HG02885 (cell line): Measurements from ENCODE around the gene FGR.

Source experiments
- ATAC-seq: cut with Tn5 transposase; IDR thresholded peaks from one replicate; pipeline ENCODE4 v1.9.1; 2021; ENCODE audit warnings: mild to moderate bottlenecking; ENCODE audit not compliant: unreplicated experiment, poor library complexity

FGR gene

DNA sequence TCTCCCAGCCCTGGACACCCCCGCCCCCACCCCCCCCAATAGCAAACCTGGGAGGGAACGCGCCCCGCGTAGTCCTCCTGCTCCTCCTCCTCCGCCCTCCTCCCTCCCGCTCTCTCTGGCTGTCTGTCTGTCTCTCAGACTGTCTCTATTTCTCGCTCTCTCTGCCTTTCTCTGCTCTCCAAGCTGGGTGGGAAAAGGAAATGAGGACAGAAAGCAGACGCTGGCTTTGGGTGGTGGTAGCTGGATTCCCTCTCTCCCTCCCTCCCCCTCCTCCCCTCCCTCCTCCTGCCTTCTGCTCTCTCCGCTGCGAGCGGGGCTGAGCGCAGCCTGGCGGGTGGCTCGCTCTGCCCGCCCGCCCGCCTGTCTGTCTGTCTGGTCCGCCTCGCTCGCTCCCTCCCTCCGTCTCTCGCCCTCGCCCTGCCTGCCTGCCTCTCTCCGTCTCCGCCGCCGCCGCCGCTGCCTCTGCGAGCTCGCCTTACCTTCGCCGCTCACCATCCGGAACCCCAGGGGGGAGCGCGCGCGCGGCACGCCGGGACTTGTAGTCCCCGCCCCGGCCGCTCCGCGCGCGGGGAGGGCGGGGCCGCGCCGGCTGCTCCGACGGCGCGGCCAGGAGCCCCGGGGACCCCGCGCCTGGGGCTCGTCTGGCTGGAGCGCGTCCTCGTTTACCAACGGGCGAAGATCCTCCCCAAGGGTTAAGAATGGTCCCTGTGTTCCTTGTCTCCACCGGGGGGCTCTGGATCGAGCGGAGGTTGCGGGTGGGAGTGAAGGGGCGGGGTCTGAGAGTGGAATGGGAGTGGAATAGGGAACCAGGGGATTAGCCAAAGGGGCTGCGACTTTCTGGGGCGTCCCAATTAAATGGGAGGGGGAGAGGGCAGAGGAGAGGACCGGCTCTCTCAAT, 31.1 kb downstream of the FGR start, which contains the start of gene AHDC1:
Gene AHDC1 (minus strand): TSS at position 464 of the 898 bp plus-strand sequence. CDS start 52,029 bp downstream, outside the sequence.
- peak; percentile 75 for ATAC-seq

- no peak for ATAC-seq
These were observed 31.7 kb downstream of the FGR start for GRCh38 chr1:27603309-27603680.

DNA sequence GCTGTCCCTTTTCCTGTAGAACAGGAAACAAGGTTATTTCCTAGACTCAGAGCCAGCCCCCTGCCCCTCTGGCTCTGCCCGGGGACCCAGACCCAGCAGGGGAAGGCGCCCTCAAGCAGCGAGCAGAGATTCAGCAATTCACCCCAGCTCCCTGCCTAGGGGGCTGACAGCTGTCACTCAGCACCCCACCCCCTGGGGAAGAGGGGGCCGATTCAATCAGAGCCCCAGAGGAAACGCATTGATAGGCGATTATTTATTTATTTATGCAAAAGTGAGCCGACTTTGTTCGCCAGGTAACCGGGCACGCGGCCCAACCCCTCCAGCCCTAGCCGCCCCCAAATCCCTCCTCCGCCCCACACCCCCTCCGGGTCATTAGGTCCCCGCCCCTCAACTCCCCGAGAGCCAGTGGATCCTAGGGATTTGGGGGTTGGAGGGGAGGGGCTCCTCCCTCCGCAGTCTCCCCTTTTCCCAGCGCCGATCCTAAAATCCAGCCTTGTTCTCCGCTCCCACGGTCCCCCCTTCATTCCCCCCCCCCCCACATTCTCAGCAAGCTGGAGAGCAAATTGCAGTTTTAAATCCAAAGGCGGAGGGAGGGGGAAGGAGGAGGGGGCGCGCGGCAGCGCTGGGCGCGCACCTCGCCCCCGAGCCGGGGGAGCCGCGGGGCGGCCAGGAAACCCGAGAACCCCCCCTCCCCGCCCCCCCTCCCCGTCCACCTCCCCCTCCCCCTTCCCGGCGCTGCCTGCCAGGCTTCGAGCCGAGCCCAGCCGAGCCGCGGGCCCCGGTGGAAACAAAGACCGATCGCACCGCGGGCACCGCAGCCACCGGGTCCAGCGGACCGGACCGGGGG, 32.3 kb downstream of the FGR start:
- ATAC-seq, result no peak

DNA sequence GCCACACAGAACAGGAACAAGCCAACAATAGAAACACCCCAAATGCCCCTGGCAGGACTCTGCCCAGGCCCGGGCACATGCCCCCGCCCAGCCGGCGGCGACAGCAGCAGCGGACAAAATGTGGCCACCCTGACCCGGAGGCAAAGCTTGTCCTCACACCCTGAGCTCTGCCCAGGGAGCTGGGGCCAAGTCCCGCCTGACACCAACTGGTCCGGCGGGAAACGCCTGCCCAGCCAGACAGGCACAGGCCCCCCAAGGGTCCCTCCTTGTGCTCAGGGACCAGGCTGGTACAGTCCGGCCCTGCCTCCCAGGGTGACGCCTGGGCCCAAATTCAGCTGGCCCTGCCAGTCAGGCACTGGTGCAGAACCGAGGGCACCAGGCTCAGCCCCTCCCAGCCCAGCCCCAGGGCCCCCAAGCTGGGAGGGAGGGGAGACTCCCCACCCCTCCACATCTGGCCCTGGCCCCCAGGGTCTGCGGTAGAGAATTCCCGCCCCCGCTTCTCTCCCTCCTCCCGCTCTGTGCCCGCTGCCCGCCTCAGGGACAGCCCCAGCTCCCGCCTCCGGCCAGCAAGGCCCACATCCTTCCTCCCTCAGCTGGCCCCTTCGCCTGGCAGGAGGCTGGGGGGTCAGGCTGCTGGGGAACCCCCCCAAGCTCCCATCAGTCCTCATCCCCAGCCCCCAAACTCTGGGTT, 33.1 kb downstream of the FGR start:
- no peak for ATAC-seq

GRCh38 chr1:27601321-27601770, 33.6 kb downstream of the FGR start:
- ATAC-seq, result no peak

GRCh38 chr1:27600498-27601175, 34.3 kb downstream of the FGR start:
- ATAC-seq, result no peak

GRCh38 chr1:27599605-27600497, 35.1 kb downstream of the FGR start:
- no peak for ATAC-seq

- no peak for ATAC-seq
These were observed 36.0 kb downstream of the FGR start for GRCh38 chr1:27598902-27599528.

DNA sequence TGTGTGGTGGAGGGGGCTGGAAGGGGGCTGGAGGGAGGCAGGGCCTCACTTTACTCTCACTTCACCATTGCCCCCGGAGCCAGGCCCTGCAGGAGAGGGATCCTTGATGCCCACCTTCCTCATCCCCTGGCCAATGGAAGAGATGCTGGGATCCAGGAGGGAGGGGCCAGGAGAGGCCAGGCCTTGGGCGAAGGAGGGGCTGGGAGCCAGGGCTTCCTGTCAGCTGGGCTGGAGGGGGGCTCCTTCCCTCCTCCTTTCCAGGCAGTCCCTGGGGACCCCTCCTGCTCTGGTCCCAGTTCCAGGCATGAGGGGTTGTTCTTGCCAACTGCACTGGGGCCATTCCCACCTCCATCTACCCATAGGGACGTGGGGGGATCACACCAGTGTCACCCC, 36.7 kb downstream of the FGR start:
- ATAC-seq, result no peak

DNA sequence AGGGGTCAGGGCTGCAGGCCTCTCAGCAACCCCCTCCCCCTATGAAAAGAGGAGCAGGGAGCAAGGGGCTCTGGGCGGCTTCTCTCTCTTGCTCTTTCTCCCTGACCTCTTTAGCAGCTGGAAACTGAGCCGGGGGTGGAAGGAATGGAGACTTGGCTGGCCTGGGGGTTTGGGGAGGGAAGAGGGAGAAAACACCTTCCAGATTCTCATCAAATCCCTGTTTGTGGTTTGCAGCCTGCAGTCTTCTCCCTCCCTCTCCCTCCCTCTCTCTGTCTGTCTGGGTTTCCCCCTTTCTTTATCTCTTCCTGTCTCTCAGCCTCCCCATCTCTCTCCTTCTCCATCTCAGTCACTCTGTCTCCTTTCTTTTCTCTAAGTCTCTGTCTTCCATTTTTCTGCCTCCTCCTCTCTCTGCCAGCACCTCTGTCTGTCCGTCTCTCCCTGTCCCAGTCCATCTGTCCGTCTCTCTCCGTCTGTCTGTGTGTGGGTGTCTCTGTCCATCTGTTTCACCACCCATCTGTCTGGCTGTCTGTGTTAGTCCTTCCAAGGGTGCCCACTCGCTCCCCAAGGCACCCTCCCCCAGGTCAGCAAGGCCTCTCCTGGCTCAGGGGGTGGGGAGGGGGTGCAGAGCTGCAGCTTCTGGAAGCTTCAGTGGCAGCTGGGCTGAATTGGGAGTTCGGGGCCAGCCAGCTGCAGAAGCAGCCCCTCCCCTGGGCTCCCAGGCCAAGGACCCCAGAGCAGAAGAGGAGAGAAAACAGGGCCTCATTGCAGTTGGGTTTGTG, 37.3 kb downstream of the FGR start:
- ATAC-seq, result no peak

GRCh38 chr1:27596986-27597385, 38.0 kb downstream of the FGR start:
- no peak for ATAC-seq

GRCh38 chr1:27596261-27596660, 38.7 kb downstream of the FGR start:
- no peak for ATAC-seq

DNA sequence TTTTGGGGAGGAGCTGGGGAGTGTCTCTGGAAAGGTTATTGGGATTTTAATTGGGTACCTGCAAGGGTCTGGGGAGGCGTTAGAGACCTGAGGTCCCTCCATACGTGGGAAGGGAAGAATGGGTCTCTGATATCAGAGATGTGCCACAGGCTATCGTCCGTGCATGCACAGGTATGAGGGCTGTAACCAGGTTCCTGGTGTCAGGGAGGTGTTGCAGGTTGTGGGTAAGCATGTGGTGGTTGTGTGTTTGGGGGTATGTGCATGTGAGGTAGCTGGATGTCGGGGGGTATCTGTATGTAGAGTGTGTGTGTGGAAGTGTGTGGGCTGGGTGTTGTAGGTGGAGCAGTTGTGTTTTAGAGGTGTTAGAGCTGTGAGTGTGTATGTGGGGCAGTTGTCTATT, 39.4 kb downstream of the FGR start:
- no peak for ATAC-seq

DNA sequence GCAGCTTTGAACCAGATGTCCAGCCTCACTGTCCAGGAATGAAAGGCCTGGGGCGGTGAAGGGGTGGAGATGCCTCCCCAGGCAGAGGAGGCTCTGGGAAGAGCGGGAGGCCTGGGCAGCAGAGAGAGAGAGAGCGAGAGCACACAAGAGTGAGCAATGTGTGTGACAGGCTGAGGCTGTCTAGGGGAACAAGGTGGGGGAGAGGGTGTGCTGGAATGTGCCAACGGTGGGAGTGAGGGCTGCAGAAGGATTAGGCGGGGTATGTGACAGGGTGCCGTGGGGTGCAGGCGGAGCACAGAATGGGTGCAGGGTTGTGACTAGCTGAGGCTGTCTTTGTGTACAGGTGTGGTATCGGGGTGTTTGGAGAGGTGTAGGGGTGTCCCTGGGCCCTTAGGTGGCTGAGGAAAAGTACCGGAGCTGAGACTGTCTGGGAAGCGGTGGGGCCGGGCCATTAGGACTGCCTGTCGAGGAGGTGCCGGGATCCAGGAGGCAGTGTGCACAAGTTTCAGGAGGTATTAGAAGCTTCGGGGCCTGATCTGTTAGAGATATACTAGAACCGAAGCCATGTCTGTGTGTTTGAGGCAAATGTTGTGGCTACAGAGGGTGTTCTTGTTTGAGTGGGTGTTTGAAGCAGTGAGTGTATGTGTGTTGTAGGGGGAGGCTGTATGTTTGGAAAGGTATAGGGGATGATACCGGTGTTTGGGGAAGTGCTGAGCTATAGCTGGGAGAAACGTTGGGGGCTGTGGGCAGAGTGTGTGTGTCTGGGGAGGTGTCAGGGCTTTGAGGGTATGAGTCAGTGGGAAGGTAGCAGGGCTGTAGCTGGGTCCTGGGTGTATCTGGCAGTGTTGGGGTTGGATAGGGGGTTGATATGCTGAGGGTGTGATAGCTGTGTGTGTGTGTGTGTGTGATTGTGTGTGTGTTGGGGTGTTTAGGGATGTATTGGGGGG, 40.1 kb downstream of the FGR start:
- ATAC-seq, result no peak

GRCh38 chr1:27593678-27594563, 41.1 kb downstream of the FGR start:
- ATAC-seq, result no peak
